KBM-7 (cell line): ENCODE measurements around the gene TEN1.

Experiments used
- DNase-seq: peaks from one replicate; pipeline ENCODE4 v3.0.0-alpha.2; 2015
- in situ Hi-C: fragments of 300-500 bp; cut with MboI; formaldehyde crosslinking; loops from 2 replicates; pipeline ENCODE4 v1.14.3; 2020; ENCODE audit warnings: low sequenced_read_pairs, low pct_unique_long_range_greater_than_20kb, mixed read lengths

Gene TEN1

DNA sequence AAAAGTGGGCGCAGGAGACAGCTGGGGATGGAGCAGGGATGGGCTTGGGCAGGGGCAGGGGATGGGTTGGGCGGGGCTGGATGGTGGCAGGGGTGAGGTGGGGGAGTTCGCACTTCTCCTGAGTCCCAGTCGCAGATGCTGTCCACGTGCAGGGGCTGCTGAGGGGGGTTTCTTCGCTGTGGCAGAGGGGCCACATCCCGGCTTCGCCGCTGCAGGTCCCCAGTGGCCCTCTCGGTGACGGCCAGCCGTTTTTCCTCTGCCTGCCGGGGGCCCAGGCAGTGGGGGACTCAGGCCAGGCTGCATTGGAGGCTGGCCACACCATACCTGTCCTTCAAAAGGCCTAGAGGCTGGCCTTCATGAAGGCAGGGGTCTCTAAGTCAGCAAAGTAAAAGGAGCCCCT lies 39.8 kb downstream of the TEN1 start:
- in situ Hi-C loops, result loop anchor here (25.0 kb wide), 1 partner anchor 268 kb away; no protein-coding TSS in a partner anchor
- no peak for DNase-seq

DNA sequence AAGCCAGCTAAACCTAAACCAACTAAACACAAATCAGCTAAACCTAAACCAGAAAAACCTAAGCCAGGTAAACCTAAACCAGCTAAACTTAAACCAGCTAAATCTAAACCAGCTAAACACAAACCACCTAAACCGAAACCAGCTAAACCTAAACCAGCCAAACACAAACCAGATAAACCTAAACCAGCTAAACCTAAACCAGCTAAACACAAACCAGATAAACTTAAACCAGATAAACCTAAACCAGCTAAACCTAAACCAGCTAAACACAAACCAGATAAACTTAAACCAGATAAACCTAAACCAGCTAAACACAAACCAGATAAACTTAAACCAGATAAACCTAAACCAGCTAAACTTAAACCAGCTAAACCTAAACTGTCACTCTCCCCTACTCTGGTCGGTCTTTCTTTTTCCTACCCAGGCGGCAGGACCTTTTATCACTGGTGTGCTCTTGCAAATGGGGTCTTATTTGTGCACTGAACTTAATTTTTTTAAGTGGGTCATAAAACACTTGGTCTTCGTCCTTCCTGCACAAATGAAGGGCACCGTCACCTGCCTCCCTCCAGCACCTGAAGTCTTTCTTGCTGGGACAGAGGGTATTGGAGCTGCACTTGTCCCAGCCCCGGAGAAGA lies 40.9 kb downstream of the TEN1 start:
- in situ Hi-C loops, result loop anchor here (25.0 kb wide), 1 partner anchor 267 kb away; no protein-coding TSS in a partner anchor
- DNase-seq, result no peak

DNA sequence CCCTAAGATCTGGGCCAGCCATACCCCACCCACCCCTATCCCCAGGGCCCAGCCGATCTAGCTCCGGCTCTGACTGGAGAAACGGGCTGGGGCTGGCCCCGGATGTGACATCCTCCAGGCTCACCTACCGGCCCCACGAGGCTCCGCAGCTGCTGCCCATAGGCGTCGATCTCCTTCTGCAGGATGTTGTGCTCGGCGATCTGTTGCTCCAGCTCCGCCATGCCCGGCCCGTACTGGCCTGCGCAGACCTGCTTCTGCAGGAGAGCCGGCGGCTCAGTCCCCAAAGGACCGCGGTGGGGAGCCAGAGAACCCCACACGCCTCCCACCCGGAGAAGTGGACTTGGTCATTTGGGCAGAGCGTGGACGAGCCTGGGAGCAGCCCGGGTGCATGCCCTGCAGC lies 43.2 kb downstream of the TEN1 start:
- no peak for DNase-seq
- in situ Hi-C loops, result loop anchor here (25.0 kb wide), 1 partner anchor 265 kb away; no protein-coding TSS in a partner anchor

DNA sequence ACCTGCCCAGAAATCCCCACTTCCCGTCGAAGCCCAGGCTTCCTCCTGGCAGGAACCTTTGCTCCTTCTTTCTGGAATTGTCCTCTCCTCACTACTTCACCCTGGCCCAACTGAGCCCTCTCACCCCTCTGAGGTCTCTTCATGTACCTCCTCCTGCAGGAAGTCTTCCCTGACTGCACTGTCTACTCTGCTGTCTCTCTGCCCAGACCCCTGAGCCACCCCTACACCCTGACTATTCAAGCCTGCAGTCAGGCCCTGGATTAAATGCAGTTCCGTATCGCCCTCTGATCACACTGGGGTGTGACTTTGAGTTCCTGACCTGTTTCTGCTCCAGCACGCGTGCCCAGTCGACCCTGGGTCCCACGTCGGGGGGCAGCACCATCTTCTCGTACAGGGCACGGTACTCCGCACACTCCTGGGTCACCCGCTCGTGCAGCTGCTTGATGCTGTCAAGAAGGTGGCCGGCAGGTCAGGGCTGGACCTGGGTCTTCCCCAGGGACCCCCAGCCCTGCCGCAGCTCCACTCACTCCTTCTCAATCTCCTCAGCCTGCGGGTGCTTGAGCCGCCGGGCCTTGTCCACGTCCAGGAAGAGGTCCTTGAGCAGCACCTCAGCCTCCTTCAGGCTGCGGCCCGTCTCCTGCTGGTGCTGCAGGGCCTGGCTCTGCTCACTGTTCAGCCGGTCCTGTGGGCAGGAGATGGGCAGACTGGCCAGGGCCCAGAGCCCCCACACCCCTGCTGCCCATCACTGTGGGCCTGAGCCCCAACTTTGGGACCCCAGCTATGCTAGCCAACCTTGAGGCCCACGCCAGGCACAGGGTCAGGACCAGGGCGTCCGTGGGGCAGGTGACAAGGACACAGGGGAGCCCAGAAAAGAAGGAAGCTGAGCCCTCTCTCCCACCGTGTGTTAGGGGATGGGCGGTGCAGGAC lies 44.2 kb downstream of the TEN1 start:
- no peak for DNase-seq
- in situ Hi-C loops, result loop anchor here (25.0 kb wide), 1 partner anchor 264 kb away; no protein-coding TSS in a partner anchor

DNA sequence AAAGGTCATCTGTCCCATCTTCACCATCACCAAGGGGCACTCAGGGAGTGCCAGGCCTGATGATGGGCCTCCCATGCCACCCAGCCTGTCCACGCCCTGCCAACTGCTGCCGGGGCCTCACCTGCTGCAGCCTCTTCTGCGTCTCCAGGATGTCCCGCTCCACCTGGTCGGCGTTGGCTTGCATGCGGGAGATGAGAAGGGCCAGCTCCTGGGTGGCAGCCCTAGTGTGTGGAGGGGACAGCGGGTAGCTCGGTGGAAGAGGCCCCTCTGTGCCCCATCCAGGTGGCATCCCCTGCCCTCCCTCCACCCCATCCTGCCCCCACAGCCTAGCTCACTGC lies 44.8 kb downstream of the TEN1 start:
- no peak for DNase-seq
- in situ Hi-C loops, result loop anchor here (25.0 kb wide), 1 partner anchor 263 kb away; no protein-coding TSS in a partner anchor

DNA sequence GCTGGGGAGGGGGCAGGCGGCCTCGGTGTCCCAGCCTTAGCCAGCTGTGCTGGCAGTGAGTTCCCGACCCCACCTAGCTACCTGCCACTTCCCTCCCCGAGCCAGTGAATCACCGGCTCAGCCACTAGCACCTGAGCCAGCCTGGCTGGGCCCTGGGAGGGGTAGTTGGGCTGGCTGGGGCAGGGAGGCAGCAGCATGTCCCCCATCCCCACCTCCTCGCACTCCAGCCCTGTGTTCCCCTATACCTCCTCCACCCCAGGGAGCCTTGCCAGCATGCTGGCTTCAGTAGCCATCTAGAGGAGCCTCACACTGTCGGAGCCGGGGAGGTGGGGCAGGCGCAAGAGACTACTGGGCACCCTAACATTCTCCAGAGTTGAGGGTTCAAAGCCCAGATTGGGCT lies 45.3 kb downstream of the TEN1 start:
- in situ Hi-C loops, result loop anchor here (25.0 kb wide), 1 partner anchor 263 kb away; no protein-coding TSS in a partner anchor
- DNase-seq, result no peak

DNA sequence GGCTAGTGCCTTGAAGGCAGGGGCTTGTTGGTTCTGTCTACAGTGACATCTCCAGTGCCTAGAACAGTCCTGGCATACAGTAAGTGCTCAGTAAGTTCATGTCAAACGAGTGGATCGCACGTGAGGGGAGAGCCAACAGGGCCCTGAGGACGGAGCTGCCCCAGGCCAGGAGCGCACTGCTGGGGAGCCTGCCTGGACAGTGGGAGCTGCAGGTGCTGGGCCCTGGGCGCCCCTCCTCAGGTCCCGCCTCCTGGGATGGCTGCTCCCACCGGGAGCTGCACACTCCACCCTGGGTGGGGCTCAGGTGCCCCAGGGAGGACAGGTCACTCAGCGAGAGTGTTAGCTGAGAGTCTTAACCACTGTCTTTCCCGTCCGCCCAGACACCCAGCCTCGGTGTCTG lies 46.3 kb downstream of the TEN1 start:
- DNase-seq, result no peak
- in situ Hi-C loops, result no loop called here

DNA sequence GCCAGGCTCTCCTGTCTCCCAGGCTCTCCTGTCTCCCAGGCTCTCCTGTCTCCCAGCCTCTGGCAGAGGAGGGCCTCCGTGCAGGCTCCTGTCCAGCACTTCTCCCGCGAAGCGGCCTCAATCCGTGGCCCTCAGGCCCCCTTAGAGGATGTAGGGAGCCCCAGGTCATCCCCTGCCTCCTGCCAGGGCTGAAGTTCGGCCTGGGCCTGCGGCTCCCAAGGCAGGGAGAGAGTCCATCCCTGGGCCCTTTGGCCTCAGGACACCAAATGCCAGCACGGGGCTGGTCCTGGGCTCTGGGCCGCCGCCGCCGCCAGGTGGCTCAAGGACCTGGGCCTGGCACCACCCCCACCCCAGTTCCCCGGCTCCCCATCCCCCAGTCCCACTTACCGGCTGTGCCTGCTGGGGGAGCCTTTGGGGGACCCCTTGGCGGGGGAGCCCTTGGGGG lies 47.7 kb downstream of the TEN1 start:
- in situ Hi-C loops, result no loop called here

DNA sequence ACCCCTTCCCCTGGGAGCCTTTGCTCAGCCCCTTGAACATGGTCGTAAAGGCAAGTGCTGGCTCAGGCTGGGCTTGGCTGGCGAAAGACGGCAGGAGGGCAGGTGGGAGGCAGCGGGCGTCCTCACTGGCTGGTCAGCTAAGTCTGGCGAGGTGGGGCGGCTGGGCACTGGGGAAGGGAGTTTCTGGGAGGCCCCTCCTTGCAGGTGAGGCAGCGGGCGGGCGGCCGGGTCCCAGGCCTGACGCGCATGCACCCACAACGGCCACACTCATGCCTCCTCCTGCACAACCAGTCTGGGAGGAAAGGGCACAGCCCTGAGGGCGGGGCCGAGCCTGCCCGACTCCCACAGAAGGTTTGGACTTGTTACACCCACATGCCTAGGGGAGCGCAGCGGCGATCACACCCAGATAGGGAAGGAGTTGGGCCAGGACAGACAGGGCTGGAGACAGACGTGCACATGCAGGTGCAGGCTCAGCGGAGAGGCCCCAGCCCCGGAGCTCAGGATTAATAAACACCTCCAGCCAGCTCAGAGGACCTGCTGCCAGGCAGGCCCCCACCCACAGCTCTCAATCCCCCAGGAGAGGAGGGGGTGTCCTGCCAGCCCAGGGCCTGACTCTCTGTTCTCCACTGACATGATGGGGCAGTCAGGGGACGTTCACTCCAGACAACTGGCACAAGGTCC lies 48.3 kb downstream of the TEN1 start, which contains the start of gene EVPL:
Gene EVPL, minus strand, starts transcription at position 148 of the 681 bp plus-strand sequence. Its CDS starts 108 bp downstream, at position 40.
- no peak for DNase-seq
- in situ Hi-C loops, result no loop called here

More for the DNA sequence above, 47.7 kb downstream of the TEN1 start:
- DNase-seq, result no peak

DNA sequence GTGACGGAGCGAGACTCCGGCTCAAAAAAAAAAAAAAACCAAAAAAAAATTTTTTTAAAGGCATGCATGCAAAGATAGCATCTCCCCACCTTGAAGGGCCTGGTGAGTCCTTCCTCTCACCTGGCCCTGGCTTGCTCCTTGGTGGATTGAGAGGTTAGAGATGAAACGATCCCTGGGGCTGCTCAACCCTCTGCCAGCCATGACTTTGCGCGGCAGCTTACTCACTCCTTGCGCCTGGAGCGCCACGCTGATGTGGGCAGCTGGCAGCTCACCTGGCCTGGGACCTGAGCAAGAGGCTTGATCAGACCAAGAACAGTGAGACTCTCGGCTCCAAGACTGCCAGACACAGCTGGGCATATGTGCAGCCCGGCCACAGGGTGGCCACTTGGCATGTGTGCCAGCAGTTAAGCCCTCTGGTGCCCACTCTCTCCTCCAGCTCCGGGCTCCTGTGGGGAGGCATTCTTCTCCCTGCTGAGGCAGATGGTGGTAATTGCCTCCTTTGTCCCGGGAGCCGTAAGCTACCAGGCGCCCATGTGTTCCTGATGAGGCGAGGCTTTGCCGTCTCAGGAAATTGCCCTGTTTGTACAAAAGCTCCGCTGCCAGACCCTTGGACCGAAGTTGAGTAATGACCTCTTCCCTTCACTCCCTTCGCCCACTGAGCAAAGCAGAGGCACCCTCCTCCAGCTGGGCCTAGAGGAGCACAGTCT lies 53.2 kb downstream of the TEN1 start:
- no peak for DNase-seq
- in situ Hi-C loops, result no loop called here

DNA sequence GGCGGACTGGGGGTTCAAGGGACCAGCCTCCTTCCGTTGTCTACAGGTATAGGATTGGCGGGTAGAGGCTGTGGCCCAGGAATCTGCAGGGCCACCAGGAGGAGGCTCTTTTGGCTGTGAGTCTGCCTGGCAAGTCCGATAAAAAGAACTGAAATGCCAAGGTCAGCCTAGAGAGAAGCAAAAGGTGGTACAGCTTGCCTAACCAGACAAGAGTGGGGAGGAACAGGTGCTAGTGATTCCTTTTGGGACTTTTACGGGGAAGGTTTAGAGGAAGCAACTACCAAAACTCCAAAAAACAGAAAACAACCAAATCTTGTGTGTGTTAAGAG lies 53.7 kb downstream of the TEN1 start:
- in situ Hi-C loops, result no loop called here

DNA sequence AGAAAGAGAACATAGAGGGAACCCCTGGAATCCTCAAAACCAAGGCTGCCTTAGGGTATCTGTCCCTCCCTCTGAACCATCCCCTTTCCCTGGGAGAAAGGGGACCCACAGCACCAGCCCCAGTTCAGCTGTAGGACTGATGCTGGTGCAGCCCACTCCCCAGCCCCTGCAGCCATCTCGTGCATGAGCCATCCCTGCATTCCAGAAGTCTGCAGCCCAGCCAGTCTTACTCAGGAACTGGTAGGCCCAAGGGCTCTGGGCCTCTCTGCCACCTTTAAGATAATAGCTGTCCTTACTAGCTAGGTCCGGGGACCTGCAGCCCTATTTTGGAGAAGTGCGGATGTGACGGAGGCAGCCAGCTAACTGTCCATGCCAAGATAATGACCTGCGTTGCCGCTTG lies 54.1 kb downstream of the TEN1 start:
- DNase-seq, result no peak
- in situ Hi-C loops, result no loop called here

More for the DNA sequence above, 53.7 kb downstream of the TEN1 start:
- no peak for DNase-seq

DNA sequence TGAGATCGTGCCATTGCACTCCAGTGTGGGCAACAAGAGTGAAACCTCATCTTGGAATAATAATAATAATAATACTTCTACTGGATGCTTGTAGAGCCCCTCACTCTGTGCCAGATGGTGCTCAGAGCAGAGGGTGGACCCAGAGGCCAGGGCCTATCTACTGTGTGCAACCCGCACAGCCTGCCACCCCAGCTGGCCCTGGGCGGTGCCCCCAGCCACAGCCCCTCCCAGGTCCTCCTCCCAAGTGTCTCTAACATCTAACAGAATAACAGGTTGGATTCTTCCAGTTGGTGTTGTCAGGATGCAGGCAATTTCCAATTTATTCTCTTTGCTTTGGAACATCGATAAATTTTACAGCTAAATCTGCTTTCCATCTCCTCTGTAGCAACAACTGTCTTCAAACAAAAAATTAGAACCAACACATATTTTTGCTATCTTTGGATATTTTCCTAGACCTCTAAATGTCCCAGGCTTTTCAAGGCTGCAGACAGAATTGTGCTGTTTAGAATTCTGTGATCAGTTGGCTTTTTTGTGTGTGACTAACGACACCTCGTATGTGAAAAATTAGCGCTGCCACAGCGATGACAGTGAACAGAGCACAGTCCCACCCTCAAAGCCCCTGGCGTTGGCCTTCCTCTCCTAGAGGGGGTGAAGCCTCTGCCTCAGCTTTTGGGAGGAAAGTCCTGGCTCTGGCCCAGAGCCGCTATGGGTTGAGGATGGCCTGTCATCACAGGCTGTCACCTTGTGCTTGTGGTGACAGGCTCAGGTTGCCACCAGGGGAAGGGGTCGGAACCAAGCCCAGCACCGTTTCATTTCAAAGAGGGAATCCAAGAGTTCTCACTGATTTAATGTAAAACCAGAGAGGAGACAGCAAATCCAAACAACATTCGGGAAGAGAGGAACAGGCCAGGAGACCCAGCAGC lies 55.6 kb downstream of the TEN1 start:
- in situ Hi-C loops, result no loop called here
- DNase-seq, result no peak

DNA sequence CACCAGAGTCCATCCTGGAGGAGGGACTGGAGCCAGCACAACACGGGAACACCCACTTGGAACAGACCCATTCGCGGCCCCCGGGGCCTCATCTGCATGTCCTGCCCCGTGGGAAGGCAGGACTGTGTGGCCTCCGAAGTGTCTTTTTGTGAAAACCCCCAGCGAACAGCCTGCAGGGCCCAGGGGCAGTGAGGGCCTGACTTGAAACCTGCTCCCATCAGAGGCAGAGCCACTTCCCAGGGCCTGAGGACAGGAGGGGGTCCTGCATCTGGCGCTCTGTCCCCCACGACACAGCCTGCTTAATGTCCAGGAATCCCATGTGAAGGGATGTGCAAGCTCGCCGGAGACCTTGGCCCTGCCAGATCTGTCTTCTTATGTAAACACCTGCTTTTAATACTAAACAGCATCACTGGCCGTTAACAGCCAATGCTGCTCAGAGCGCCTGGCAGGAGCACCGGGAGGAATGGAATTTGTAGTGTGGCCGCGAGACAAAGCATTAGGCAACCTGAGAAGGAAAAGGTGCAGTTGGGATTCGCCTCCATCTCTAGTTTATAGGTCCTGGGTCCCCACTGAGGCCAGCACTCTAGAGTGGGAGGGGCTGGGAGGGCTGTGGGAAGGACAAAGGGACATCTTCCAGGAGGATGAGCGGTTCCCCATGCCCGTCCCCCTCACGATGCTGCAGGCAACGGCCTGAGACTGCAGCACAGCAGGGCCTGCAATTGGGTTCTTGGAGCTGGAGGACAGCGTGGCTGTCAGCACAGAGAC lies 57.6 kb downstream of the TEN1 start:
- in situ Hi-C loops, result no loop called here
- no peak for DNase-seq

DNA sequence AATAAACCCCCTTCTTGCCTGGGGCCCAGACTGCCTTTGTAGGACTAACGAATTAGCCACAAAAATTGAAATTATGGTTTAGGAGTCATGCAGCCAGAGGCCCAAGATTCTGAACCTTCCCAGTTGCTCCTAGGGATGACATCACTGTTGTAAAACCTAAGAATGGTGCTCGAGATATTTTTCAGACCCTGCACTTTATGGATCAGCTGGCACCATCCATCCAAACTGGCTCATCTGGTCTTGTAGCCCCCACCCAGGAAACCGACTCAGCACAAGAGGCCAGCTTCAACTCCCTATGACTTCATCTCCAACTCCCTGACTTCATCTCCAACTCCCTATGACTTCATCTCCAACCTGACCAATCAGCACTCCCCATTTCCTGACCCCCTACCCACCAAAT lies 59.0 kb downstream of the TEN1 start:
- no peak for DNase-seq

DNA sequence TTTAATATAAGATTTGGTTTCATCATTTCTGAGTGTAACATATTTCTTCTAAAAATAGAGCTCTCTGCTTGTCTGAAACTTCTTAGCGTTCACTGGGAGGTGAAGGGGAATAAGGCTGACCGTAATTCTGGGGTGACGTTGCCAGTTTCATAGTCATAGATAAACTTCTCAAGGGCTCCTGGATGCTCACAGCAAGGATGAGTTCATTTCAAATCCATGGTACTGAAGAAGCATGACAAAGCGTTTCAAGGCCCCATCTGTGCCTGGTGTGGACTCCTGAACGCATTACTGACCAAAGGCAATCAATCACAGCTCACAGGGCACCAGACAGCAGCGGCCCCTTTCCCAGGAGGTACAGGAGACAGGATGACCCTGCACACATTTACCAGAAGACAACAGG lies 60.1 kb downstream of the TEN1 start:
- in situ Hi-C loops, result no loop called here
- no peak for DNase-seq

More for the DNA sequence above, 59.0 kb downstream of the TEN1 start:
- in situ Hi-C loops, result no loop called here

DNA sequence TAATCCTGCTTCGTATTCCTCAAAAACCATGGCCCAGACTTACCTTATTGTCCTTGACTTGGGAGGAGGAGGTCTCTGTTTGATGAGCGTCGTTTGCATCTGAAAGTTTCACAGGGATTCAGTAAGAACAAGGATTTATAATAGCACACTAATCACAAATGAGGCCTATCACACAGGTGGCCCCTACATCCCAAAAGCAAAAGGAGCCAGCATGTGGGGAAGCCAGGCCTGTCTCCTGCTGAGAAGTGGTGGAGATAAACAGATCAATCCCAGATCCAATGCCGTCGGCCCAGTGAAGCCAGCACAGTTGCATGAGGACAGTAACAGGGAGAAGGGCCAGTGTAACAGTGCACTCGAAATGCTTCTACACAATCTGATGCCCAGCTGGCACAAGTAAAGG lies 61.3 kb downstream of the TEN1 start:
- DNase-seq, result no peak
- in situ Hi-C loops, result no loop called here
